Measurements from ENCODE around the gene RCL1.

RCL1 gene

GRCh38 chr9:4840018-4840417 is 47.3 kb downstream of the RCL1 start:
- TF ChIP-seq JUND (IDR thresholded peaks at IDR 0.05; ENCODE audit: low read depth): no peak
- DNase-seq (ENCODE audit: low read depth in 1 of 2, low spot score in 1 of 2): no peak
- in situ Hi-C loops (cut with HindIII; ENCODE audit: low pct_unique_long_range_greater_than_20kb, low sequenced_read_pairs): no loop called here

GRCh38 chr9:4842213-4842612 is 49.5 kb downstream of the RCL1 start:
- in situ Hi-C loops (cut with HindIII; ENCODE audit: low pct_unique_long_range_greater_than_20kb, low sequenced_read_pairs): no loop called here
- TF ChIP-seq JUND (IDR thresholded peaks at IDR 0.05; ENCODE audit: low read depth): no peak

GRCh38 chr9:4842734-4843133 is 50.0 kb downstream of the RCL1 start:
- TF ChIP-seq JUND (IDR thresholded peaks at IDR 0.05; ENCODE audit: low read depth): no peak
- DNase-seq (ENCODE audit: low read depth in 1 of 2, low spot score in 1 of 2): no peak
- in situ Hi-C loops (cut with HindIII; ENCODE audit: low pct_unique_long_range_greater_than_20kb, low sequenced_read_pairs): no loop called here

More at GRCh38 chr9:4842213-4842612, 49.5 kb downstream of the RCL1 start:
- DNase-seq (ENCODE audit: low read depth in 1 of 2, low spot score in 1 of 2): no peak

- no peak for TF ChIP-seq JUND (IDR thresholded peaks at IDR 0.05; ENCODE audit: low read depth)
- in situ Hi-C loops (cut with HindIII; ENCODE audit: low pct_unique_long_range_greater_than_20kb, low sequenced_read_pairs): no loop called here
- no peak for DNase-seq (ENCODE audit: low read depth in 1 of 2, low spot score in 1 of 2)
Measured at GRCh38 chr9:4844056-4844838, 51.5 kb downstream of the RCL1 start.

- no peak for TF ChIP-seq JUND (IDR thresholded peaks at IDR 0.05; ENCODE audit: low read depth)
- in situ Hi-C loops (cut with HindIII; ENCODE audit: low pct_unique_long_range_greater_than_20kb, low sequenced_read_pairs): no loop called here
- DNase-seq (ENCODE audit: low read depth in 1 of 2, low spot score in 1 of 2): peak in 1 of 2 experiments; percentile 20
Measured at GRCh38 chr9:4849369-4849768, 56.6 kb downstream of the RCL1 start.

GRCh38 chr9:4850603-4851310 is 58.0 kb downstream of the RCL1 start:
- no peak for TF ChIP-seq JUND (IDR thresholded peaks at IDR 0.05; ENCODE audit: low read depth)
- in situ Hi-C loops (cut with HindIII; ENCODE audit: low pct_unique_long_range_greater_than_20kb, low sequenced_read_pairs): no loop called here
- DNase-seq (ENCODE audit: low read depth in 1 of 2, low spot score in 1 of 2): no peak

GRCh38 chr9:4852419-4852818 is 59.7 kb downstream of the RCL1 start:
- in situ Hi-C loops (cut with HindIII; ENCODE audit: low pct_unique_long_range_greater_than_20kb, low sequenced_read_pairs): no loop called here
- TF ChIP-seq JUND (IDR thresholded peaks at IDR 0.05; ENCODE audit: low read depth): no peak
- DNase-seq (ENCODE audit: low read depth in 1 of 2, low spot score in 1 of 2): no peak

GRCh38 chr9:4854265-4854590 is 61.5 kb downstream of the RCL1 start:
- no peak for TF ChIP-seq JUND (IDR thresholded peaks at IDR 0.05; ENCODE audit: low read depth)
- no peak for DNase-seq (ENCODE audit: low read depth in 1 of 2, low spot score in 1 of 2)
- in situ Hi-C loops (cut with HindIII; ENCODE audit: low pct_unique_long_range_greater_than_20kb, low sequenced_read_pairs): no loop called here

GRCh38 chr9:4855841-4856240 is 63.1 kb downstream of the RCL1 start:
- no peak for TF ChIP-seq JUND (IDR thresholded peaks at IDR 0.05; ENCODE audit: low read depth)
- in situ Hi-C loops (cut with HindIII; ENCODE audit: low pct_unique_long_range_greater_than_20kb, low sequenced_read_pairs): no loop called here
- DNase-seq (ENCODE audit: low read depth in 1 of 2, low spot score in 1 of 2): no peak

GRCh38 chr9:4857163-4857810 is 64.5 kb downstream of the RCL1 start:
- in situ Hi-C loops (cut with HindIII; ENCODE audit: low pct_unique_long_range_greater_than_20kb, low sequenced_read_pairs): no loop called here
- no peak for DNase-seq (ENCODE audit: low read depth in 1 of 2, low spot score in 1 of 2)
- TF ChIP-seq JUND (IDR thresholded peaks at IDR 0.05; ENCODE audit: low read depth): no peak

- TF ChIP-seq JUND (IDR thresholded peaks at IDR 0.05; ENCODE audit: low read depth): no peak
- DNase-seq (ENCODE audit: low read depth in 1 of 2, low spot score in 1 of 2): peak in 1 of 2 experiments; percentile 56
- in situ Hi-C loops (cut with HindIII; ENCODE audit: low pct_unique_long_range_greater_than_20kb, low sequenced_read_pairs): no loop called here
Measured at GRCh38 chr9:4859035-4859434, 66.3 kb downstream of the RCL1 start.

GRCh38 chr9:4860383-4860782 is 67.6 kb downstream of the RCL1 start:
- in situ Hi-C loops (cut with HindIII; ENCODE audit: low pct_unique_long_range_greater_than_20kb, low sequenced_read_pairs): no loop called here
- DNase-seq (ENCODE audit: low read depth in 1 of 2, low spot score in 1 of 2): no peak
- TF ChIP-seq JUND (IDR thresholded peaks at IDR 0.05; ENCODE audit: low read depth): no peak

GRCh38 chr9:4861145-4861544 is 68.4 kb downstream of the RCL1 start:
- in situ Hi-C loops (cut with HindIII; ENCODE audit: low pct_unique_long_range_greater_than_20kb, low sequenced_read_pairs): no loop called here
- peak in 1 of 2 experiments; percentile 6 for DNase-seq (ENCODE audit: low read depth in 1 of 2, low spot score in 1 of 2)
- no peak for TF ChIP-seq JUND (IDR thresholded peaks at IDR 0.05; ENCODE audit: low read depth)
